Measurements from ENCODE around the gene RABGAP1.

Gene RABGAP1

GRCh38 chr9:122940749-122941581 lies at the start of gene RABGAP1:
RABGAP1 (plus strand) TSS chr9:122941020; CDS start chr9:122957060, 16,040 bp downstream.
- Histone ChIP-seq H4K20me1 (ENCODE audit: insufficient read depth, low read length) (no peaks in the 10 kb centered on the region), H3K4me2 (ENCODE audit: low read depth, low read length) (peak within 1 kb of the TSS; percentile 90), H3K36me3 (replicated peaks; ENCODE audit: insufficient read depth, low read length) (no peaks in the 10 kb centered on the region), H3K27me3 (replicated peaks; ENCODE audit: insufficient read depth, low read length) (no peaks in the 10 kb centered on the region), H3K27ac (ENCODE audit: low read length) (peak within 1 kb of the TSS; percentile 39; the same call in 1 of the 2 replicates), H3F3A (ENCODE audit: insufficient read depth, low read length) (peaks cover 8% of the 10 kb centered on the region; the same call in 1 of the 2 replicates), H3K4me1 (ENCODE audit: low read length) (peaks cover 12% of the 10 kb centered on the region; the same call in 1 of the 2 replicates), H3K4me3 (ENCODE audit: low read length) (peak within 1 kb of the TSS; percentile 94), H3K9me3 (replicated peaks; ENCODE audit: insufficient read depth, low read length) (no peaks in the 10 kb centered on the region), H3K9ac (ENCODE audit: low read length) (peak within 1 kb of the TSS; percentile 70), H3K9me2 (replicated peaks; ENCODE audit: insufficient read depth, low read length) (no peaks in the 10 kb centered on the region), H2AFZ (ENCODE audit: low read length) (peak within 1 kb of the TSS; percentile 90), H3K79me2 (ENCODE audit: low read length) (peaks cover 54% of the 10 kb centered on the region)
- peak; percentile 99 for DNase-seq
- TF ChIP-seq EZH2phosphoT487 (IDR thresholded peaks at IDR 0.05; ENCODE audit: low read length) (no peak), EZH2 (optimal IDR thresholded peaks at IDR 0.05; ENCODE audit: low read depth, low read length) (no peak), CTCF (IDR thresholded peaks at IDR 0.05; ENCODE audit: low read length) (no peak)

- Histone ChIP-seq H3K79me2 (ENCODE audit: low read length) (peaks cover 81% of the 10 kb centered on the region), H3K27ac (ENCODE audit: low read length) (no peak overlapping the region), H3K4me3 (ENCODE audit: low read length) (no peak overlapping the region), H3K4me2 (ENCODE audit: low read depth, low read length) (no peak overlapping the region), H3F3A (ENCODE audit: insufficient read depth, low read length) (0 out of 2 replicates have a peak, but pooled peaks cover 4% of the 10 kb centered on the region), H4K20me1 (ENCODE audit: insufficient read depth, low read length) (no peaks in the 10 kb centered on the region), H3K4me1 (ENCODE audit: low read length) (no peaks in the 10 kb centered on the region; the same call in 1 of the 2 replicates), H2AFZ (ENCODE audit: low read length) (no peak overlapping the region), H3K9me3 (replicated peaks; ENCODE audit: insufficient read depth, low read length) (no peaks in the 10 kb centered on the region), H3K27me3 (replicated peaks; ENCODE audit: insufficient read depth, low read length) (no peaks in the 10 kb centered on the region), H3K36me3 (replicated peaks; ENCODE audit: insufficient read depth, low read length) (peaks cover 10% of the 10 kb centered on the region), H3K9ac (ENCODE audit: low read length) (no peak overlapping the region), H3K9me2 (replicated peaks; ENCODE audit: insufficient read depth, low read length) (no peaks in the 10 kb centered on the region)
- DNase-seq, result no peak
- TF ChIP-seq EZH2 (optimal IDR thresholded peaks at IDR 0.05; ENCODE audit: low read depth, low read length), result no peak
- no peak for TF ChIP-seq CTCF (IDR thresholded peaks at IDR 0.05; ENCODE audit: low read length)
- TF ChIP-seq EZH2phosphoT487 (IDR thresholded peaks at IDR 0.05; ENCODE audit: low read length), result no peak
These were observed 42.9 kb upstream of the RABGAP1 start for GRCh38 chr9:122897969-122898368.

GRCh38 chr9:122900791-122901190 lies 40.0 kb upstream of the RABGAP1 start:
- peak overlapping the region; percentile 36 for H3K4me3 ChIP-seq (ENCODE audit: low read length)
- no peaks in the 10 kb centered on the region; the same call in 1 of the 2 replicates for H3K4me1 ChIP-seq (ENCODE audit: low read length)
- no peaks in the 10 kb centered on the region for H3K9me2 ChIP-seq (replicated peaks; ENCODE audit: insufficient read depth, low read length)
- H3K36me3 ChIP-seq (replicated peaks; ENCODE audit: insufficient read depth, low read length), result peaks cover 10% of the 10 kb centered on the region
- no peaks in the 10 kb centered on the region for H3K9me3 ChIP-seq (replicated peaks; ENCODE audit: insufficient read depth, low read length)
- H3K4me2 ChIP-seq (ENCODE audit: low read depth, low read length), result peak overlapping the region; percentile 48; the same call in 1 of the 2 replicates
- H3K9ac ChIP-seq (ENCODE audit: low read length), result no peak overlapping the region
- H3K27ac ChIP-seq (ENCODE audit: low read length), result no peak overlapping the region
- H3F3A ChIP-seq (ENCODE audit: insufficient read depth, low read length), result peaks cover 14% of the 10 kb centered on the region
- H3K27me3 ChIP-seq (replicated peaks; ENCODE audit: insufficient read depth, low read length), result no peaks in the 10 kb centered on the region
- TF ChIP-seq CTCF (IDR thresholded peaks at IDR 0.05; ENCODE audit: low read length) (no peak), EZH2 (optimal IDR thresholded peaks at IDR 0.05; ENCODE audit: low read depth, low read length) (no peak), EZH2phosphoT487 (IDR thresholded peaks at IDR 0.05; ENCODE audit: low read length) (no peak)
- H2AFZ ChIP-seq (ENCODE audit: low read length), result no peak overlapping the region
- DNase-seq, result peak; percentile 32
- peaks cover 89% of the 10 kb centered on the region for H3K79me2 ChIP-seq (ENCODE audit: low read length)
- no peaks in the 10 kb centered on the region for H4K20me1 ChIP-seq (ENCODE audit: insufficient read depth, low read length)
